Ascending aorta (tissue), 1 donor: ENCODE measurements around the gene FGD6. TPM values are rescaled to one million over a fixed set of nuclear protein-coding genes. Genes with fewer than 3 reads are reported as not detected.

Experiments
- total RNA-seq: library from RNA; depleted of rRNA; stranded (reverse); fragments of >200 nt; gene quantifications from one replicate; pipeline ENCODE4 v1.1.0, GENCODE V29; 2016

Gene FGD6
- total RNA-seq, 1 donor from 2014 or later = 2.0 TPM

Other genes starting within 250 kb of the FGD6 start
- 15.1 TPM for gene NDUFA12, start 213.8 kb downstream of the FGD6 start, total RNA-seq
- gene NR2C1, start 143.8 kb downstream of the FGD6 start, total RNA-seq = 42.3 TPM
- gene VEZT, start 340 bp upstream of the FGD6 start, total RNA-seq = 141 TPM